Keratinocyte (primary cell): ENCODE results near the gene PLAAT2. TPM values are rescaled to one million over a fixed set of nuclear protein-coding genes. Genes with fewer than 3 reads are reported as not detected.

Source experiments
- DNase-seq: peaks from one replicate; pipeline ENCODE4 v3.0.0-alpha.2; 2011; ENCODE audit warnings: low read depth, missing footprints, low spot score
- FAIRE-seq: peaks from 2 replicates; lab custom pipeline; 2011; peaks lifted over from hg19 to GRCh38; lab: Jason Lieb, UNC
- H2AFZ ChIP-seq: 2 replicates; pipeline ENCODE4 v1.6.0; 2012; ENCODE audit warnings: low read length, control low read depth, inconsistent platforms; ENCODE audit not compliant: control insufficient read depth
- H3K27ac ChIP-seq: 2 replicates; pipeline ENCODE4 v1.5.1; 2011; ENCODE audit warnings: low read length; ENCODE audit not compliant: control insufficient read depth, insufficient read depth
- H3K27me3 ChIP-seq: 3 replicates; pipeline ENCODE4 v1.6.0; 2011; ENCODE audit warnings: low read length; ENCODE audit not compliant: control insufficient read depth, insufficient read depth; ENCODE audit errors: extremely low read depth
- H3K36me3 ChIP-seq, 2 experiments: 2 replicates in 1 of 2; 3 replicates in 1 of 2; pipeline ENCODE4 v1.5.1; 2011; ENCODE audit warnings: low read length in 2 of 2, mild to moderate bottlenecking in 1 of 2; ENCODE audit not compliant: control insufficient read depth in 2 of 2, insufficient read depth in 2 of 2; ENCODE audit errors: extremely low read depth in 1 of 2
- H3K4me1 ChIP-seq: 3 replicates; pipeline ENCODE4 v1.5.1; 2011; ENCODE audit warnings: low read length; ENCODE audit not compliant: control insufficient read depth, insufficient read depth; ENCODE audit errors: extremely low read depth
- H3K4me2 ChIP-seq: 3 replicates; pipeline ENCODE4 v1.6.0; 2011; ENCODE audit warnings: low read depth, low read length; ENCODE audit not compliant: control insufficient read depth, insufficient read depth; ENCODE audit errors: extremely low read depth
- H3K4me3 ChIP-seq, 3 experiments: fragments of 200-600 bp in 1 of 3; sonication (generic) in 1 of 3; 2 replicates in 2 of 3; 3 replicates in 1 of 3; pipeline ENCODE4 v1.5.1; 2011 to 2016; ENCODE audit warnings: low read length in 3 of 3, mild to moderate bottlenecking in 3 of 3, control low read depth in 2 of 3, inconsistent platforms in 1 of 3, low read depth in 1 of 3, mixed read lengths in 1 of 3, mixed run types in 1 of 3, moderate library complexity in 1 of 3; ENCODE audit not compliant: control insufficient read depth in 2 of 3, insufficient read depth in 2 of 3; ENCODE audit errors: extremely low read depth in 1 of 3
- H3K79me2 ChIP-seq: 2 replicates; pipeline ENCODE4 v1.6.0; 2012; ENCODE audit warnings: low read length; ENCODE audit not compliant: control insufficient read depth, insufficient read depth
- H3K9ac ChIP-seq: 3 replicates; pipeline ENCODE4 v1.6.0; 2011; ENCODE audit warnings: low read length; ENCODE audit not compliant: control insufficient read depth, insufficient read depth; ENCODE audit errors: extremely low read depth
- H3K9me1 ChIP-seq: 3 replicates; pipeline ENCODE4 v1.6.0; 2011; ENCODE audit warnings: low read length; ENCODE audit not compliant: control insufficient read depth, insufficient read depth; ENCODE audit errors: extremely low read depth
- H3K9me3 ChIP-seq: 2 replicates; pipeline ENCODE4 v1.5.1; 2012; ENCODE audit warnings: low read depth, low read length; ENCODE audit not compliant: control insufficient read depth
- H4K20me1 ChIP-seq: 3 replicates; pipeline ENCODE4 v1.6.0; 2011; ENCODE audit warnings: low read length; ENCODE audit not compliant: control insufficient read depth, insufficient read depth; ENCODE audit errors: extremely low read depth
- EZH2 ChIP-seq: IDR thresholded peaks from one replicate; pipeline ENCODE4 v1.6.1; 2012; ENCODE audit warnings: inconsistent platforms, mild to moderate bottlenecking, low read length, moderate library complexity
- dilution Hi-C: fragments of 300-500 bp; cut with MboI; formaldehyde crosslinking; loops from one replicate; pipeline ENCODE4 v1.7.0; 2020; ENCODE audit warnings: low sequenced_read_pairs; ENCODE audit not compliant: extremely low pct_ligation_motif_present
- polyA plus RNA-seq, 5 experiments: library from polyadenylated mRNA; depleted of rRNA in 3 of 5; stranded (reverse) in 3 of 5; stranded (forward) in 1 of 5; unstranded in 1 of 5; fragments of >200 nt; gene quantifications; 1 replicate in 1 of 5; 2 replicates in 3 of 5; 3 replicates in 1 of 5; pipeline versions ENCODE4 v1.2.1 to v1.2.3, GENCODE V29; 2011 to 2012; ENCODE audit warnings: missing spikeins in 2 of 5, low read depth in 1 of 5, low replicate concordance in 1 of 5
- TF ChIP-seq, protein P1 (sequence below), 3 experiments: IDR thresholded peaks in 1 of 3; conservative IDR thresholded peaks in 1 of 3; optimal IDR thresholded peaks in 1 of 3; 2 replicates in 2 of 3; 3 replicates in 1 of 3; pipeline versions ENCODE3 to v1.5.1; 2011; ENCODE audit warnings: low read length in 3 of 3, mild to moderate bottlenecking in 3 of 3, moderate library complexity in 2 of 3, control low read depth in 1 of 3, inconsistent platforms in 1 of 3; ENCODE audit not compliant: insufficient read depth in 2 of 3; ENCODE audit errors: extremely low read depth in 1 of 3

The PLAAT2 gene
- polyA plus RNA-seq, 1 donor (not counting 4 experiments of a cell fraction or from before 2014, with no cell fraction given), result 0.29 TPM

- TF ChIP-seq, protein P1, sequence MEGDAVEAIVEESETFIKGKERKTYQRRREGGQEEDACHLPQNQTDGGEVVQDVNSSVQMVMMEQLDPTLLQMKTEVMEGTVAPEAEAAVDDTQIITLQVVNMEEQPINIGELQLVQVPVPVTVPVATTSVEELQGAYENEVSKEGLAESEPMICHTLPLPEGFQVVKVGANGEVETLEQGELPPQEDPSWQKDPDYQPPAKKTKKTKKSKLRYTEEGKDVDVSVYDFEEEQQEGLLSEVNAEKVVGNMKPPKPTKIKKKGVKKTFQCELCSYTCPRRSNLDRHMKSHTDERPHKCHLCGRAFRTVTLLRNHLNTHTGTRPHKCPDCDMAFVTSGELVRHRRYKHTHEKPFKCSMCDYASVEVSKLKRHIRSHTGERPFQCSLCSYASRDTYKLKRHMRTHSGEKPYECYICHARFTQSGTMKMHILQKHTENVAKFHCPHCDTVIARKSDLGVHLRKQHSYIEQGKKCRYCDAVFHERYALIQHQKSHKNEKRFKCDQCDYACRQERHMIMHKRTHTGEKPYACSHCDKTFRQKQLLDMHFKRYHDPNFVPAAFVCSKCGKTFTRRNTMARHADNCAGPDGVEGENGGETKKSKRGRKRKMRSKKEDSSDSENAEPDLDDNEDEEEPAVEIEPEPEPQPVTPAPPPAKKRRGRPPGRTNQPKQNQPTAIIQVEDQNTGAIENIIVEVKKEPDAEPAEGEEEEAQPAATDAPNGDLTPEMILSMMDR (optimal IDR thresholded peaks at IDR 0.05 in 1 of 3, IDR thresholded peaks at IDR 0.05 in 1 of 3, conservative IDR thresholded peaks at IDR 0.05 in 1 of 3; ENCODE audit: extremely low read depth in 1 of 3, insufficient read depth in 2 of 3, low read length in 3 of 3), result no peak
- TF ChIP-seq EZH2, result no peak
- DNase-seq, result no peak
- Histone ChIP-seq H3K4me2 (no peak overlapping the region), H3K27ac (no peak overlapping the region), H2AFZ (no peak overlapping the region), H3K9me3 (no peaks in the 10 kb centered on the region), H3K27me3 (no peaks in the 10 kb centered on the region), H4K20me1 (no peaks in the 10 kb centered on the region), H3K9ac (no peak overlapping the region), H3K4me1 (no peaks in the 10 kb centered on the region), H3K36me3 (no peaks in the 10 kb centered on the region), H3K4me3 (no peak overlapping the region), H3K9me1 (no peaks in the 10 kb centered on the region), H3K79me2 (no peaks in the 10 kb centered on the region)
- dilution Hi-C loops, result no loop called here
- no peak for FAIRE-seq
Observed at GRCh38 chr11:63595296-63595695, 32.1 kb upstream of the PLAAT2 start.

- no peaks in the 10 kb centered on the region for H3K27me3 ChIP-seq
- no peaks in the 10 kb centered on the region for H3K4me1 ChIP-seq
- H4K20me1 ChIP-seq, result no peaks in the 10 kb centered on the region
- H3K4me3 ChIP-seq, result no peak overlapping the region
- dilution Hi-C loops, result no loop called here
- no peaks in the 10 kb centered on the region for H3K79me2 ChIP-seq
- H3K9ac ChIP-seq, result no peak overlapping the region
- H3K36me3 ChIP-seq, result no peaks in the 10 kb centered on the region
- no peak for DNase-seq
- TF ChIP-seq, protein P1 (optimal IDR thresholded peaks at IDR 0.05 in 1 of 3, IDR thresholded peaks at IDR 0.05 in 1 of 3, conservative IDR thresholded peaks at IDR 0.05 in 1 of 3; ENCODE audit: extremely low read depth in 1 of 3, insufficient read depth in 2 of 3, low read length in 3 of 3), result peak; percentile 75 to 89 (median 81)
- TF ChIP-seq EZH2, result no peak
- no peak overlapping the region for H3K27ac ChIP-seq
- no peaks in the 10 kb centered on the region for H3K9me3 ChIP-seq
- H3K9me1 ChIP-seq, result no peaks in the 10 kb centered on the region
- H3K4me2 ChIP-seq, result no peak overlapping the region
- no peak for FAIRE-seq
- H2AFZ ChIP-seq, result no peak overlapping the region
Observed at GRCh38 chr11:63592975-63593395, 29.8 kb upstream of the PLAAT2 start.
